ENCODE measurements around the gene NCS1.
"Not testable (repeated sequence)": the region's sequence is repeated elsewhere in the genome, so short reads cannot be mapped to it uniquely, and the experiment has no call there.

The NCS1 gene

DNA sequence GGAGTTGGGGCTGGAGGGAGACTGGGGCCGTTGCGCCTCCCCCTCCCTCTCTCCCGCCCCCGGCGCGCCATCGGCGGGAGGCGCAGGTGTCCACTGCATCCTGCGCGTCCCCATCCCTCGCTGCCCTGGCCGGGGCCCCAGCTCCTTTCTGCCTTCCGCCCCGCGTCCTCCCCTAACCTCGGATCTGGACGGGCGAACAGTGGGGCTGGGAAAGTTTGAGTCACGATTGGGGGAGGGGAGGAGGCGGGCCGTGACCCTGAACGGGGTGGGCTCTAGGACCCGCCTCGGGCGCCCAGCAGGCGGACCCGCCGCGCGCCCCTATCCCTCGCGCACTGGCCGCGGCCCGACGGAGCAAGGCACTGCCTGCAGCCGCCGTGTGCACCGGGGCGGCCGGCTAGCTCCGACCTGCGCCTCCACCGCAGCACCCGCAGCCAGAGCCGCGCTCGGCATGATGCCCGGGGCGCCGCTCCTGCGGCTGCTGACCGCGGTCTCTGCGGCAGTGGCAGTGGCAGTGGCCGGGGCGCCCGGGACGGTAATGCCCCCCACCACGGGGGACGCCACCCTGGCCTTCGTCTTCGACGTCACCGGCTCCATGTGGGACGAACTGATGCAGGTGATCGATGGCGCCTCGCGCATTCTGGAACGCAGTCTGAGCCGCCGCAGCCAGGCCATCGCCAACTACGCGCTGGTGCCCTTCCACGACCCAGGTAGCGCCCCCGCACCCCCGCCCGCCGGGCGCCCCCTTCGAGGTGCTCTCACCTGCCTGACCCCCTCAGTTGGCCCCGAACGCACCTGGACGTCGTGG lies 93.4 kb downstream of the NCS1 start, which contains the start of gene HMCN2:
TSS of gene HMCN2 (plus strand) at position 330 of the 805 bp plus-strand sequence. CDS start at position 449, 119 bp downstream.
- no peak for DNase-seq

DNA sequence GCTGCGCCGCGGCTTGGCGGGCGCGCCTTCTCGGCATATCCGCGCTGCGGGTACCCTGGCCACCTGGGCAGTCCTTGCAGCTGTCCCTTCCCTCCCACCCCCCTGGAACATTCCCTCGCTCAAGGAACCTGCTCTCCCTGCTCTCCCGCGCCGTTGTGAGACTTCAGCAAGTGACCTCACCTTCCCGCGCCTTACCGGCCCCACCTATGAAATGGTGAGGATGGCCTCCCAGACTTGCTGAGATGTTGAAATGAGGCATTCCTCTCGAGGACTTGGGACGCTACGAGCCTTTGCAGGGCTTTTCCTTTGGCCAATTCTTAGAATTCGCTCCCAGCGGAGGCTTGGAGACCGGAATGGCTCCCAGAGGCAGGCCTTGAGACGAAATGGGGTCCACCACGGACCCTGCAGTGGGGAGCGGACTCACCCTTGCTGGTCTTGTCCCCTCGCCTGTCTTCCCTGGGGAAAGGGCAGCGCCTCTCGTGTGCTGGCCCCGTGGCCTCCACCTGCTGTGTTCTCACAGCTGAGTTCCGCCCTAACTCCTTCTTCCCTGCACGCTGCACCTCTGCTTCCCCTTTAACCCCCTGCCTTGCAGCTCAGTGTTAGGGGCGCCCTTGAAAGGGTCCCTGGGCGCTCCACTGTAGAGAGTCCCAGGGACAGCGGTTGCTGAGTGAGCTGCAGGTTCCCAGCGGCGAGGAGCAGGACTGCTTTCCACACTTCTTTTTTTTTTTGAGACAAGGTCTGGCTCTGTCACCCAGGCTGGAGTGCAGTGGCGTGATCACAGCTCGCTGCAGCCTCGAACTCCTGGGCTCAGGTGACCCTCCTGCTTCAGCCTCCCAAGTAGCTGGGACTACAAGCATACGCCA lies 94.3 kb downstream of the NCS1 start:
- DNase-seq = no peak

DNA sequence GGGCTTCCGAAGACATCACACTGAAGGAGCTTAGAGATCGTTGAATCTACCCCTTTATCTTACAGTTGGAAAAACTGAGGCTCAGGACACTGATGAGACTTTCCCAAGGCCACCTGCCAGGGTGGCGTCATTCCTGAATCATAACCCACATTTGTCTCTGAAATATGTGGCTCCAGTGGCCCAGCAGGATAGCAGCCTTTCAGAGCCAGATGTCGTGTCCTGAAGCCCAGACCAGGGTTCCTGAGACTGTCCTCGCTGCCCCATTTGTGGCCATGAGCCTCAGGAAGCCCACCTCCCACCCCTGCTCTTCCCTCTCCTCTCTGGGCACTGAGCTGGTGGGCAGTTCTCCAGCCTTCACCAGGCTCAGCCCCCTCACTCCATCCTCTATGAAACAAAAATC lies 95.7 kb downstream of the NCS1 start:
- DNase-seq = no peak

GRCh38 chr9:130268521-130269211 lies 96.5 kb downstream of the NCS1 start:
- no peak for DNase-seq

DNA sequence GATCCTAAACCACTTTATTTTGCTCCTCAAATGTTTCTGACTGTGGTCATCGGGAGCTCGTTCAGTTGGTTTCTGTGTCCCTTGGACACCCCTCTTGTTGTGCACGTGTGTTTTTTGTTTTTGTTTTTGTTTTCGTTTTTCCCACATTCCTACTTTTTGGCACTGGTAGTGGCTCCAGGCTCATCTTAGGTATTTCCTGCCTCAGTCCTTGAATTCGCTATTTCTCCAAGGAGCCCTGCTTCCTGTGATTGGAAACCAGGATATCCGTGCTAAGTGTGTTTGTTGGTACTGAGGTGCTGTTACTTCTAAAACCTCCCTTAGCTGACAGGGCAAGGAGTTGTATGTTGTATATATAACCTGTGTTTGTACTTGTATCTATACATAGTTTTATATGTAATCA lies 99.3 kb downstream of the NCS1 start:
- DNase-seq = no peak

DNA sequence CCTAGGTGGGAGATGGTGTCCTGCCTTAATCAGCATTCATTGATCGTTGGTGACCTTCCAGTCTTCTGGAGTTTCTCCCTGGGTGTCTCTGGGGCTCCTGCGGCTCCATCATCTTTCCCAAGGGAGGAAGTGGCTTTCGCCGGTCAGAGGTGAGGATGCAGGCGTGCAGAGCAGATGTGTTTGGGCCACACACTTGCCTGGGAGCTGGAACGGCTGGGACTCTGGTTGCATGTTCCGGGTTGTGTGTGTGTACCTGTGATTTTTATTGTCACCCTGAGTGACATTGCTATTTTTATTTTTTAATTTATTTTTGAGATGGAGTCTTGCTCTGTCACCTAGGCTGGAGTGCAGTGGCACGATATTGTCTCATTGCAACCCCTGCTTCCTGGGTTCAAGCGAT lies 103.0 kb downstream of the NCS1 start:
- no peak for DNase-seq

DNA sequence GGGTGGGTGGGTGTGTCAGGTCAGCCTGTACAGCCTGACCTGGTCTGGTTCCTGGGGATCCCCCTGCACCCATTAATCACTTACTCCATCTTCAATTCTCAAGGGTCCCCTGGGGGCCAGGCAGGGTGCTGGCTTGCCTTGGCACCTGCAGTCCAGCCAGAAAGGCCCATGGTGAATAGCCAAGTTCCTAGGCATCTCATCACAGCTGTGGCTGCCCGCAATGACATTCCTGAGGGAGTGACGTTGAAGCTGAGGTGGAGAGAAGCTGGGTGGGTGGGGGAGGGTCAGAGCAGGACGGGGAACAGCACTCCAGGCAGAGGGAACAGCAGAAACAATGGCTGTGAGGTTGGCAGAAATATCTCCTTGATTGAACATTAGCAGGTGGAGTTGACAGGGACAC lies 103.9 kb downstream of the NCS1 start:
- DNase-seq = no peak

DNA sequence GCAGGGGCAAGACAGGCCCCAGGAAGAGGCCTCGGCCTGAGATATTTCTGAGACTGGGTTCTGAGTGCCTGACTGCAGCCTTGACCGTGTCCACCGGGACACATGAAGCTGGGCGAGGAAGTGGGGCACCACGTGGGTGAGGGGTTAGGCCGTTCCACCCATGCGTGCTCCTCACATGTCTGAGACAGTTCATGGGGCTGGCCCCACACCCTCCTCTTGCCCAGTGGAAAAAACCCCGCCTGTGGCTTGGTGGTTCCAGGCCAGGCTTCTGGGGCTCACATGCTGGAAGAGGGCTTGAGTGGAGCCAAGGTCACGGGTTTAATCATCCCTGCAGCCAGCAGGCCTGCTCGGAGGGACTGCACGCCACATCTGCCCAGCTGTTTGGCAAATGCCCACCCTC lies 104.8 kb downstream of the NCS1 start:
- no peak for DNase-seq

- DNase-seq = not testable (repeated sequence)
Measured at GRCh38 chr9:130277525-130277924, 105.3 kb downstream of the NCS1 start.

GRCh38 chr9:130283539-130284248 lies 111.5 kb downstream of the NCS1 start:
- no peak for DNase-seq

- DNase-seq = no peak
Measured at GRCh38 chr9:130284249-130284625, 112.0 kb downstream of the NCS1 start.

DNA sequence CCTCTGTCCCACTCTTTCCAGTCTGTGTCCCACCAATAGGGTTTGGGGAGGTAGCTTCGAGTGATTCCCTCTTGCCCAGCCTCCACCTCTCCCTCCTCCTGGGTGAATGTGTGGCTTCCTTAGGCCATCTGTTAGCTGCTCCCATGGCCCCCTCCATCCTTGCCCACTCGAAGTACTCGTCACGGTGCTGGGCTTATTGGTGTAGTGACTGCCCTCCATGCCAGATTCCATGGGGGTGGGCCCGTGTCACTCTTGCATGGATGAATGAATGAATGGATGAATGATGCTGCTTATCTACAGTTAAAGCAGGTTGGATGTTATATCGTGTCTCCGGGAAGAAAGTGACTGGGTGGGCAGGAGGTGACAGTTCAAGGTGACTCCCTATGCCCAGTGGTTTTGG lies 112.5 kb downstream of the NCS1 start:
- DNase-seq = no peak

DNA sequence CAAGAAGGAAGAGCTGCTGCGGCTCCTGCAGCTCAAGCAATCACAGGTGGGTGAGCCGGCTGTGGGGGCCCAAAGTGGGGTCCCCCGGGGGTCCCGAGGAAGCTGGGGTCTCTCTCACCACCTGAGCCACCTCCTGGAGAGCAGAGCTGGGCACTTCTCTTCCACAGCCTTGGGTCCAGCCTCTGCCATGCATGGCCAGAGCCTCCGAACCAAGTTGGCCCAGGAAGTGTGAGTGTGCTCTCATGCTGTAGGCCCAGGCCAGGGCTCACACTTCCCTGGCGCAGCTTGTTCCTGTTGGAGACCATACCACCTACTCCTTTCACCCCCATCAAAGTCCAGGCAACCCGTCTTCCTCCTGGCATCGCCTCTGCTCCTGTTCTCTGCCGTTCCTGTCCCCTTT lies 113.1 kb downstream of the NCS1 start:
- DNase-seq = no peak

DNA sequence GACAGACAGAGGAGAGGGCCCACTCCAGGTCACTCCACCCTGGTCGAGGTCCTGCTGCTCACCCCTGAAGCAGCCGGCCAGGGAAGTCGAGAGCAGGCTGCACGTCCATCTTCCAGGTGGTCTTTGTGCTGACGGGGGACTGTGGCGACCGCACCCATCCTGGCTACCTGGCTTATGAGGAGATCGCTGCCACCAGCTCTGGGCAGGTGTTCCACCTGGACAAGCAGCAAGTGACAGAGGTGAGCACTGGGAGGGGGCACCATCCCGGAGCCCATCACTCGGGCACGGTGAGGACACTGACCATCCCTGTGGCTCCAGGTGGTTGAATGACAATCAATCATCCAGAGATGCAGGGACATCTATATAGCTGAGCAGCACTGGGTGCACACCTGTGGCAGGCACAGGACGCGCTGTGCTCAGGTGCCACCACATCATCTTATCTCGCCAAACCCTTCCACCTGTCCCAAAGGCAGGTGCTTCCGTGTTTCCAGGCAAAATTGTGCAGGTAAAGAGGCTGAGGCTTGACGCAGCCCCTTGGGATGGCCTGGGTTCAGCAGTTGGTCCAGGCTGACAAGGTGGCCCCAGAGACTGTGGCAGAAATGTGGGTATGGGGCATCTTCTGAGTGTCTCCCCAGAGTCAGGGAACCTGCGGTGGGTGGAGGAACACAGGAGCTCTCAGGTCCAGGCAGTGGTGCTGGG lies 114.0 kb downstream of the NCS1 start:
- DNase-seq = no peak
